H9 (cell line): ENCODE measurements around the gene SMIM13. TPM values are rescaled to one million over a fixed set of nuclear protein-coding genes. Genes with fewer than 3 reads are reported as not detected.
"Not testable (repeated sequence)": the region's sequence is repeated elsewhere in the genome, so short reads cannot be mapped to it uniquely, and the experiment has no call there.

Source experiments
- DNase-seq: peaks from one replicate; pipeline ENCODE4 v3.0.0-alpha.2; 2017
- H2AFZ ChIP-seq: one replicate; pipeline ENCODE4 v1.6.1; 2013; ENCODE audit warnings: mild to moderate bottlenecking, low read length, control low read depth, moderate library complexity
- H2AK5ac ChIP-seq: 2 replicates; pipeline ENCODE4 v1.6.1; 2013; ENCODE audit warnings: low read length, control low read depth, mixed read lengths; ENCODE audit not compliant: insufficient read length
- H2BK120ac ChIP-seq: one replicate; pipeline ENCODE4 v1.6.1; 2013; ENCODE audit warnings: low read depth, mild to moderate bottlenecking, low read length, control low read depth, inconsistent platforms; ENCODE audit not compliant: poor library complexity, severe bottlenecking
- H2BK12ac ChIP-seq: 2 replicates; pipeline ENCODE4 v1.6.1; 2013; ENCODE audit warnings: low read length, control low read depth, mixed read lengths, low read depth; ENCODE audit not compliant: insufficient read length
- H2BK15ac ChIP-seq: 2 replicates; pipeline ENCODE4 v1.6.1; 2013; ENCODE audit warnings: low read depth, low read length, control low read depth
- H2BK20ac ChIP-seq: one replicate; pipeline ENCODE4 v1.6.1; 2013; ENCODE audit warnings: low read depth, mild to moderate bottlenecking, low read length, control low read depth, inconsistent platforms; ENCODE audit not compliant: poor library complexity, severe bottlenecking
- H2BK5ac ChIP-seq: 2 replicates; pipeline ENCODE4 v1.6.1; 2013; ENCODE audit warnings: low read length, control low read depth, mixed read lengths; ENCODE audit not compliant: insufficient read length
- H3K14ac ChIP-seq: 2 replicates; pipeline ENCODE4 v1.6.1; 2013; ENCODE audit warnings: low read length, control low read depth; ENCODE audit not compliant: insufficient read depth
- H3K18ac ChIP-seq: 2 replicates; pipeline ENCODE4 v1.6.1; 2013; ENCODE audit warnings: low read depth, mild to moderate bottlenecking, mixed read lengths, low read length, control low read depth; ENCODE audit not compliant: insufficient read length
- H3K23ac ChIP-seq: 2 replicates; pipeline ENCODE4 v1.6.1; 2013; ENCODE audit warnings: low read length, control low read depth, mixed read lengths, low read depth; ENCODE audit not compliant: insufficient read length
- H3K23me2 ChIP-seq: 2 replicates; pipeline ENCODE4 v1.6.1; 2013; ENCODE audit warnings: low read depth, mild to moderate bottlenecking, mixed read lengths, low read length, control low read depth; ENCODE audit not compliant: insufficient read length, poor library complexity, severe bottlenecking
- H3K27ac ChIP-seq: 2 replicates; pipeline ENCODE4 v1.5.1; 2013; ENCODE audit warnings: low read length, control low read depth, mixed read lengths, low read depth; ENCODE audit not compliant: insufficient read length
- H3K27me3 ChIP-seq: 2 replicates; pipeline ENCODE4 v1.6.1; 2013; ENCODE audit warnings: low read length, control low read depth, inconsistent platforms; ENCODE audit not compliant: insufficient read depth
- H3K4ac ChIP-seq: 2 replicates; pipeline ENCODE4 v1.6.1; 2013; ENCODE audit warnings: low read depth, mild to moderate bottlenecking, control low read depth, inconsistent platforms, low read length, moderate library complexity
- H3K4me1 ChIP-seq: 2 replicates; pipeline ENCODE4 v1.6.1; 2013; ENCODE audit warnings: low read length, control low read depth, inconsistent platforms; ENCODE audit not compliant: insufficient read depth
- H3K4me2 ChIP-seq: 2 replicates; pipeline ENCODE4 v1.6.1; 2013; ENCODE audit warnings: low read length, control low read depth, mixed read lengths; ENCODE audit not compliant: insufficient read length, insufficient read depth
- H3K56ac ChIP-seq: 2 replicates; pipeline ENCODE4 v1.6.1; 2013; ENCODE audit warnings: low read depth, mild to moderate bottlenecking, mixed read lengths, low read length, control low read depth; ENCODE audit not compliant: insufficient read length
- H3K79me1 ChIP-seq: 2 replicates; pipeline ENCODE4 v1.6.1; 2013; ENCODE audit warnings: low read depth, mild to moderate bottlenecking, moderate library complexity, low read length, control low read depth, inconsistent platforms; ENCODE audit not compliant: insufficient read depth, poor library complexity, severe bottlenecking
- H3K79me2 ChIP-seq: 2 replicates; pipeline ENCODE4 v1.6.1; 2013; ENCODE audit warnings: low read length, control low read depth, inconsistent platforms; ENCODE audit not compliant: insufficient read depth
- H3K9ac ChIP-seq: 2 replicates; pipeline ENCODE4 v1.6.1; 2013; ENCODE audit warnings: low read length, control low read depth, mixed read lengths; ENCODE audit not compliant: insufficient read length; ENCODE audit errors: extremely low read depth
- H3K9me3 ChIP-seq: one replicate; pipeline ENCODE4 v1.6.1; 2013; ENCODE audit warnings: low read depth, low read length, inconsistent platforms; ENCODE audit not compliant: control insufficient read depth
- H3T11ph ChIP-seq: one replicate; pipeline ENCODE4 v1.6.1; 2013; ENCODE audit warnings: mild to moderate bottlenecking, low read length, control low read depth, inconsistent platforms
- H4K20me1 ChIP-seq: one replicate; pipeline ENCODE4 v1.6.1; 2013; ENCODE audit not compliant: control insufficient read depth, insufficient read length, insufficient read depth
- H4K5ac ChIP-seq: 2 replicates; pipeline ENCODE4 v1.6.1; 2013; ENCODE audit warnings: low read depth, mild to moderate bottlenecking, mixed read lengths, low read length, control low read depth; ENCODE audit not compliant: insufficient read length
- H4K8ac ChIP-seq: replicated peaks from 2 replicates; pipeline ENCODE4 v1.6.1; 2013; ENCODE audit warnings: low read length, control low read depth, mixed read lengths, low read depth; ENCODE audit not compliant: insufficient read length
- H4K91ac ChIP-seq: 2 replicates; pipeline ENCODE4 v1.6.1; 2013; ENCODE audit warnings: low read depth, mild to moderate bottlenecking, moderate library complexity, mixed read lengths, low read length, control low read depth; ENCODE audit not compliant: insufficient read length
- H3K27ac Mint-ChIP-seq, 3 experiments: 2 replicates in 2 of 3; 3 replicates in 1 of 3; pipeline ENCODE4 v1.8.0; 2020 to 2021; ENCODE audit warnings: mixed read lengths in 3 of 3, mild to moderate bottlenecking in 1 of 3, moderate library complexity in 1 of 3
- H3K27me3 Mint-ChIP-seq: 2 replicates; pipeline ENCODE4 v1.8.0; 2021; ENCODE audit warnings: low read depth, mild to moderate bottlenecking, moderate library complexity, mixed read lengths
- H3K36me3 Mint-ChIP-seq, 3 experiments: 2 replicates in 2 of 3; 3 replicates in 1 of 3; pipeline ENCODE4 v1.8.0; 2020 to 2021; ENCODE audit warnings: low read depth in 3 of 3, mixed read lengths in 3 of 3; ENCODE audit not compliant: insufficient read depth in 1 of 3
- H3K4me1 Mint-ChIP-seq, 2 experiments: 2 replicates each; pipeline ENCODE4 v1.8.0; 2020; ENCODE audit warnings: mixed read lengths in 2 of 2
- H3K4me3 Mint-ChIP-seq, 2 experiments: 2 replicates in 1 of 2; 3 replicates in 1 of 2; pipeline ENCODE4 v1.8.0; 2020 to 2021; ENCODE audit warnings: mild to moderate bottlenecking in 2 of 2, mixed read lengths in 2 of 2, moderate library complexity in 1 of 2
- H3K9me3 Mint-ChIP-seq, 2 experiments: 2 replicates in 1 of 2; 3 replicates in 1 of 2; pipeline ENCODE4 v1.8.0; 2020; ENCODE audit warnings: mild to moderate bottlenecking in 2 of 2, mixed read lengths in 2 of 2, moderate library complexity in 1 of 2
- WGBS: extraction: QIAGEN DNeasy Blood & Tissue Kit; methylation state at CpG from one replicate; pipeline ENCODE4 v1.1.7; 2013; ENCODE audit warnings: missing lambda C conversion rate, low lambda C conversion rate, mixed read lengths; ENCODE audit not compliant: insufficient read length; ENCODE audit errors: extremely low coverage; 5-methylcytosine and 5-hydroxymethylcytosine counted together
- total RNA-seq: library from RNA; stranded (reverse); gene quantifications from 2 replicates; pipeline ENCODE4 v1.2.1, GENCODE V29; 2021
- TF ChIP-seq, protein P1 (sequence below): fragments of 200-600 bp; sonication (generic); conservative IDR thresholded peaks from 3 replicates; pipeline ENCODE4 v1.8.0; 2021; ENCODE audit warnings: antibody characterized with exemption, mild to moderate bottlenecking

SMIM13 gene
- total RNA-seq, 1 experiment from 2014 or later = 10.6 TPM

GRCh38 chr6:11113038-11113437 is 19.4 kb downstream of the SMIM13 start:
- no peak for DNase-seq
- H3K27me3 Mint-ChIP-seq = no peaks in the 10 kb centered on the region

GRCh38 chr6:11115808-11116536 is 22.3 kb downstream of the SMIM13 start:
- H2BK15ac ChIP-seq, H3K56ac ChIP-seq, H3K4ac ChIP-seq, H3K27ac Mint-ChIP-seq, H3K27me3 Mint-ChIP-seq, H4K5ac ChIP-seq, H3K4me2 ChIP-seq, H3K9ac ChIP-seq, H3K23ac ChIP-seq, H2BK5ac ChIP-seq, H3K4me1 ChIP-seq, H2BK12ac ChIP-seq, H2AFZ ChIP-seq, DNase-seq, H3K9me3 ChIP-seq, H3K4me3 Mint-ChIP-seq, H3T11ph ChIP-seq, H2BK20ac ChIP-seq, H2BK120ac ChIP-seq, H3K79me1 ChIP-seq, H3K14ac ChIP-seq, H4K20me1 ChIP-seq, H3K23me2 ChIP-seq, H3K79me2 ChIP-seq, H4K91ac ChIP-seq, H4K8ac ChIP-seq, H3K27me3 ChIP-seq, H3K36me3 Mint-ChIP-seq, H2AK5ac ChIP-seq, H3K27ac ChIP-seq, H3K18ac ChIP-seq, H3K9me3 Mint-ChIP-seq: not testable (repeated sequence)
- H3K4me1 Mint-ChIP-seq = peaks cover 11 to 12% of the 10 kb centered on the region in 2 experiments
- no CpG with 5 or more reads among the region's 11 CpGs for WGBS

More at GRCh38 chr6:11113038-11113437, 19.4 kb downstream of the SMIM13 start:
- H3K4me3 Mint-ChIP-seq = no peak overlapping the region
- Histone ChIP-seq H3K27ac (no peak overlapping the region), H4K8ac (no peak overlapping the region), H2AFZ (no peak overlapping the region), H3K14ac (no peak overlapping the region), H3K56ac (no peak overlapping the region), H3K79me1 (peaks cover 10% of the 10 kb centered on the region), H4K5ac (no peak overlapping the region), H3K4me1 (peaks cover 7% of the 10 kb centered on the region; the same call in 1 of the 2 replicates), H3T11ph (no peak overlapping the region), H3K23me2 (no peaks in the 10 kb centered on the region), H3K23ac (no peak overlapping the region), H3K9me3 (no peaks in the 10 kb centered on the region), H2BK15ac (no peak overlapping the region), H3K27me3 (no peaks in the 10 kb centered on the region), H3K18ac (no peak overlapping the region), H2BK5ac (no peak overlapping the region), H2AK5ac (no peak overlapping the region), H3K4me2 (no peak overlapping the region), H4K91ac (no peak overlapping the region), H2BK20ac (no peak overlapping the region), H2BK12ac (no peak overlapping the region), H3K9ac (no peak overlapping the region), H3K79me2 (peaks cover 5% of the 10 kb centered on the region; the same call in 1 of the 2 replicates), H4K20me1 (peaks cover 3% of the 10 kb centered on the region), H2BK120ac (no peak overlapping the region), H3K4ac (no peak overlapping the region)
- H3K36me3 Mint-ChIP-seq = no peaks in the 10 kb centered on the region; a peak in 1 of 7 replicates
- H3K9me3 Mint-ChIP-seq = no peaks in the 10 kb centered on the region
- WGBS = no CpG with 5 or more reads among the region's 4 CpGs
- H3K4me1 Mint-ChIP-seq = peaks cover 23 to 26% of the 10 kb centered on the region in 2 experiments
- TF ChIP-seq, protein P1, sequence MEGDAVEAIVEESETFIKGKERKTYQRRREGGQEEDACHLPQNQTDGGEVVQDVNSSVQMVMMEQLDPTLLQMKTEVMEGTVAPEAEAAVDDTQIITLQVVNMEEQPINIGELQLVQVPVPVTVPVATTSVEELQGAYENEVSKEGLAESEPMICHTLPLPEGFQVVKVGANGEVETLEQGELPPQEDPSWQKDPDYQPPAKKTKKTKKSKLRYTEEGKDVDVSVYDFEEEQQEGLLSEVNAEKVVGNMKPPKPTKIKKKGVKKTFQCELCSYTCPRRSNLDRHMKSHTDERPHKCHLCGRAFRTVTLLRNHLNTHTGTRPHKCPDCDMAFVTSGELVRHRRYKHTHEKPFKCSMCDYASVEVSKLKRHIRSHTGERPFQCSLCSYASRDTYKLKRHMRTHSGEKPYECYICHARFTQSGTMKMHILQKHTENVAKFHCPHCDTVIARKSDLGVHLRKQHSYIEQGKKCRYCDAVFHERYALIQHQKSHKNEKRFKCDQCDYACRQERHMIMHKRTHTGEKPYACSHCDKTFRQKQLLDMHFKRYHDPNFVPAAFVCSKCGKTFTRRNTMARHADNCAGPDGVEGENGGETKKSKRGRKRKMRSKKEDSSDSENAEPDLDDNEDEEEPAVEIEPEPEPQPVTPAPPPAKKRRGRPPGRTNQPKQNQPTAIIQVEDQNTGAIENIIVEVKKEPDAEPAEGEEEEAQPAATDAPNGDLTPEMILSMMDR = no peak
- H3K27ac Mint-ChIP-seq = no peak overlapping the region
